SK-N-SH treated with all-trans-retinoic acid at 6 μM for 48 hours (cell line): ENCODE data around the gene NGFR.

ENCODE experiments used
- ATAC-seq: fragments of 200-7000 bp; cut with Tn5 transposase; 3 replicates; pipeline ENCODE4 v1.9.1; 2020; ENCODE audit warnings: mild to moderate bottlenecking, moderate library complexity
- CREB5 ChIP-seq: fragments of 250-450 bp; sonication (Bioruptor Pico); IDR thresholded peaks from 2 replicates; pipeline ENCODE4 v1.5.1; 2020; ENCODE audit warnings: low read depth, mild to moderate bottlenecking, moderate library complexity
- CSDC2 ChIP-seq: fragments of 250-450 bp; sonication (Bioruptor Pico); IDR thresholded peaks from 2 replicates; pipeline ENCODE4 v1.5.0; 2020; ENCODE audit warnings: mild to moderate bottlenecking, moderate library complexity
- CSRNP3 ChIP-seq: fragments of 250-450 bp; sonication (Bioruptor Pico); IDR thresholded peaks from 2 replicates; pipeline ENCODE4 v1.5.1; 2021; ENCODE audit warnings: mild to moderate bottlenecking, moderate library complexity
- ESRRG ChIP-seq: fragments of 250-450 bp; sonication (Bioruptor Pico); IDR thresholded peaks from 2 replicates; pipeline ENCODE4 v1.6.1; 2021; ENCODE audit warnings: mild to moderate bottlenecking
- ISL1 ChIP-seq: fragments of 250-450 bp; sonication (Bioruptor Pico); IDR thresholded peaks from 2 replicates; pipeline ENCODE4 v2.1.2; 2022; ENCODE audit warnings: mild to moderate bottlenecking, moderate library complexity
- PATZ1 ChIP-seq: fragments of 250-450 bp; sonication (Bioruptor Pico); IDR thresholded peaks from 2 replicates; pipeline ENCODE4 v1.8.0; 2020; ENCODE audit warnings: mild to moderate bottlenecking, moderate library complexity, borderline replicate concordance
- POU6F1 ChIP-seq: fragments of 250-450 bp; sonication (Bioruptor Pico); IDR thresholded peaks from 2 replicates; pipeline ENCODE4 v1.8.0; 2021; ENCODE audit warnings: low read depth, mild to moderate bottlenecking, moderate library complexity, borderline replicate concordance
- RARB ChIP-seq: fragments of 250-450 bp; sonication (Bioruptor Pico); IDR thresholded peaks from 2 replicates; pipeline ENCODE4 v1.8.0; 2021; ENCODE audit warnings: mild to moderate bottlenecking, moderate library complexity
- SNAI2 ChIP-seq: fragments of 250-450 bp; sonication (Bioruptor Pico); IDR thresholded peaks from 2 replicates; pipeline ENCODE4 v1.5.0; 2020; ENCODE audit warnings: mild to moderate bottlenecking, moderate library complexity
- TCF4 ChIP-seq: fragments of 250-450 bp; sonication (Bioruptor Pico); IDR thresholded peaks from 2 replicates; pipeline ENCODE4 v1.8.0; 2021; ENCODE audit warnings: mild to moderate bottlenecking, moderate library complexity, borderline replicate concordance
- TSHZ2 ChIP-seq: fragments of 250-450 bp; sonication (Bioruptor Pico); IDR thresholded peaks from 2 replicates; pipeline ENCODE4 v1.5.0; 2020; ENCODE audit warnings: mild to moderate bottlenecking, moderate library complexity
- ZFP3 ChIP-seq: fragments of 250-450 bp; sonication (Bioruptor Pico); IDR thresholded peaks from 2 replicates; pipeline ENCODE4 v1.5.0; 2020; ENCODE audit warnings: mild to moderate bottlenecking, moderate library complexity
- ZFP30 ChIP-seq: fragments of 450-650 bp; formaldehyde crosslinking; IDR thresholded peaks from 2 replicates; pipeline ENCODE4 v1.5.0; 2022; ENCODE audit warnings: mild to moderate bottlenecking, moderate library complexity
- ZNF565 ChIP-seq: fragments of 450-650 bp; formaldehyde crosslinking; conservative IDR thresholded peaks from 2 replicates; pipeline ENCODE4 v1.5.0; 2020; ENCODE audit warnings: low read depth, mild to moderate bottlenecking, moderate library complexity
- ZNF70 ChIP-seq: fragments of 450-650 bp; formaldehyde crosslinking; IDR thresholded peaks from 2 replicates; pipeline ENCODE4 v1.5.0; 2020; ENCODE audit warnings: mild to moderate bottlenecking, moderate library complexity
- ZNF8 ChIP-seq: fragments of 450-650 bp; formaldehyde crosslinking; IDR thresholded peaks from 2 replicates; pipeline ENCODE4 v1.5.0; 2020; ENCODE audit warnings: mild to moderate bottlenecking, moderate library complexity

Gene NGFR

GRCh38 chr17:49552070-49552751 lies 57.1 kb downstream of the NGFR start:
- no peak for ATAC-seq
- TF ChIP-seq ZNF70 (CRISPR knock-in tag) (no peak), CREB5 (CRISPR knock-in tag) (no peak), TCF4 (CRISPR knock-in tag) (no peak), ISL1 (CRISPR knock-in tag) (no peak), ESRRG (CRISPR knock-in tag) (no peak), TSHZ2 (CRISPR knock-in tag) (no peak), CSDC2 (CRISPR knock-in tag) (no peak)

GRCh38 chr17:49553676-49554335 lies 58.7 kb downstream of the NGFR start:
- no peak for ATAC-seq
- peak; percentile 92 for TF ChIP-seq ZFP3 (CRISPR knock-in tag)
- TF ChIP-seq CREB5 (CRISPR knock-in tag) = no peak
- no peak for TF ChIP-seq POU6F1 (CRISPR knock-in tag)
- no peak for TF ChIP-seq ESRRG (CRISPR knock-in tag)
- no peak for TF ChIP-seq SNAI2
- no peak for TF ChIP-seq TCF4 (CRISPR knock-in tag)
- TF ChIP-seq ZFP30 (CRISPR knock-in tag) = no peak
- TF ChIP-seq ZNF8 = no peak
- TF ChIP-seq, all 23 proteins: peak for 1

- no peak for ATAC-seq
- TF ChIP-seq ZNF565 (no peak), CSRNP3 (CRISPR knock-in tag) (no peak), ZNF70 (CRISPR knock-in tag) (no peak), ISL1 (CRISPR knock-in tag) (no peak), PATZ1 (CRISPR knock-in tag) (no peak), POU6F1 (CRISPR knock-in tag) (no peak), TSHZ2 (CRISPR knock-in tag) (no peak), ESRRG (CRISPR knock-in tag) (no peak), ZFP30 (CRISPR knock-in tag) (no peak), RARB (no peak), CREB5 (CRISPR knock-in tag) (no peak)
These were observed 59.8 kb downstream of the NGFR start for GRCh38 chr17:49554694-49555494.
